K562 (cell line): Measurements from ENCODE around the gene RELA. TPM values are rescaled to one million over a fixed set of nuclear protein-coding genes. Genes with fewer than 3 reads are reported as not detected.

Experiments used
- ETS2 ChIP-seq: IDR thresholded peaks from 2 replicates; pipeline ENCODE4 v1.6.1; 2016; ENCODE audit warnings: borderline replicate concordance, missing genetic modification characterization, mild to moderate bottlenecking, moderate library complexity, missing compliant biosample characterization; ENCODE audit not compliant: poor library complexity, severe bottlenecking
- PTTG1 ChIP-seq: fragments of 450-650 bp; IDR thresholded peaks from 2 replicates; pipeline ENCODE4 v1.6.1; 2016; ENCODE audit warnings: low read depth, mild to moderate bottlenecking, missing genetic modification characterization, missing compliant biosample characterization
- SIN3B ChIP-seq: fragments of 450-650 bp; IDR thresholded peaks from 2 replicates; pipeline ENCODE4 v1.6.1; 2017; ENCODE audit warnings: low read depth, mild to moderate bottlenecking, moderate library complexity
- polyA plus RNA-seq, 8 experiments: library from polyadenylated mRNA; depleted of rRNA in 4 of 8; stranded (reverse) in 5 of 8; unstranded in 3 of 8; fragments of >200 nt; fragmentation: Nextera tagmentation in 2 of 8; fragmentation: Illumina TruSeq in 1 of 8; extraction: Ambion mirVana in 2 of 8; extraction: Trizol in 1 of 8; gene quantifications; 2 replicates each; pipeline versions ENCODE4 v1.2.1 to v1.2.3, GENCODE V29; 2011 to 2014; ENCODE audit warnings: inconsistent platforms in 1 of 8, missing spikeins in 1 of 8
- total RNA-seq, 7 experiments: library from RNA; depleted of rRNA in 6 of 7; stranded (reverse); fragments of >200 nt in 6 of 7; fragmentation: Illumina TruSeq in 2 of 7; extraction: Trizol in 2 of 7; gene quantifications; 2 replicates each; pipeline versions ENCODE4 v1.2.1 to v1.2.3, GENCODE V29; 2011 to 2021; ENCODE audit warnings: low replicate concordance in 1 of 7
- TF ChIP-seq, protein P1 (sequence below), 3 experiments: fragments of 200-800 bp in 1 of 3; fragments of 250-450 bp in 1 of 3; fragments of 450-650 bp in 1 of 3; sonication (Bioruptor Pico) in 1 of 3; sonication (Bioruptor generic) in 1 of 3; formaldehyde crosslinking in 1 of 3; IDR thresholded peaks; 2 replicates each; pipeline versions ENCODE4 v1.6.1 to v1.8.0; 2016 to 2022; ENCODE audit warnings: mild to moderate bottlenecking in 2 of 3, missing genetic modification characterization in 2 of 3, missing compliant biosample characterization in 1 of 3, moderate library complexity in 1 of 3
- TF ChIP-seq, protein P2 (sequence below): IDR thresholded peaks from 2 replicates; pipeline ENCODE4 v1.6.1; 2012; ENCODE audit warnings: low read depth, low read length, improper control_type of control experiment, borderline replicate concordance

The RELA gene
- total and polyA plus RNA-seq, 9 of the 15 experiments (the other 6 are each of a cell fraction or from before 2014, with no cell fraction given): 6.0 to 67.4 (median 20.6) TPM

DNA sequence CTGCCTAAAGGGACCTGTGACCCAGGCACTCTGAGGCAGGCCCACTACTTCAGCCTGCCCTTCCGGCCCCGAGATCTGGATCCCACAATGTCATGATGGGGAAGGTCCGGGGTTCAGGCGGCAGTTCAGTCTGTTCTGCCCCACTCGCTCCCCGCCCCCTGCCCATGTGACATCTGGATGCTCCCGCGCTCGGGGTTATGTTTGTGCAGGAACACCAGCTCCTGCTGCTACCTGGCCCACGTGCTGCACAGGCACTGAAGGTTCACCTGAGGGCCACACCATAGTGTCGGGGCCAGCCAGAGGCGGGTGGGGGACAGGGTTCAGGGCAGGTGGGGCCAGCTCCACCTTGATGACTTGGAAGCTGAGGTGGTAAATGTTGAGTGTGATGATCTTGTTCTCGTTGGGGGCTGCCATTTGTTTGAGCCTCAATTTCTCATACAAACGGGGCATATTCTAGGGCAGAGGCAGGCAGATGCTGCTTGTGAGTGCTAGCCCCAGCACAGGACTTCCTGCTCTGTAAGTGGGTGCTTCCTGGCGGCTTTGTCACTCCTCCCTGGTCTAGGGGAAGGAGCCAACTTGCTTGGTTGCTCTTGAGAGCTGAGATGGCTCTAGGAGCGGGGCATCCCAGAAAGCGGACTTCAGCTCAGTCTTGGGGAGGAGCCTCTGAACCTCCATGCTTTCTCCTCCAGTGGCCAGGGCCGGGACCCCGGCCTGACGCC, 29.2 kb downstream of the RELA start (continued):
- TF ChIP-seq, protein P1, sequence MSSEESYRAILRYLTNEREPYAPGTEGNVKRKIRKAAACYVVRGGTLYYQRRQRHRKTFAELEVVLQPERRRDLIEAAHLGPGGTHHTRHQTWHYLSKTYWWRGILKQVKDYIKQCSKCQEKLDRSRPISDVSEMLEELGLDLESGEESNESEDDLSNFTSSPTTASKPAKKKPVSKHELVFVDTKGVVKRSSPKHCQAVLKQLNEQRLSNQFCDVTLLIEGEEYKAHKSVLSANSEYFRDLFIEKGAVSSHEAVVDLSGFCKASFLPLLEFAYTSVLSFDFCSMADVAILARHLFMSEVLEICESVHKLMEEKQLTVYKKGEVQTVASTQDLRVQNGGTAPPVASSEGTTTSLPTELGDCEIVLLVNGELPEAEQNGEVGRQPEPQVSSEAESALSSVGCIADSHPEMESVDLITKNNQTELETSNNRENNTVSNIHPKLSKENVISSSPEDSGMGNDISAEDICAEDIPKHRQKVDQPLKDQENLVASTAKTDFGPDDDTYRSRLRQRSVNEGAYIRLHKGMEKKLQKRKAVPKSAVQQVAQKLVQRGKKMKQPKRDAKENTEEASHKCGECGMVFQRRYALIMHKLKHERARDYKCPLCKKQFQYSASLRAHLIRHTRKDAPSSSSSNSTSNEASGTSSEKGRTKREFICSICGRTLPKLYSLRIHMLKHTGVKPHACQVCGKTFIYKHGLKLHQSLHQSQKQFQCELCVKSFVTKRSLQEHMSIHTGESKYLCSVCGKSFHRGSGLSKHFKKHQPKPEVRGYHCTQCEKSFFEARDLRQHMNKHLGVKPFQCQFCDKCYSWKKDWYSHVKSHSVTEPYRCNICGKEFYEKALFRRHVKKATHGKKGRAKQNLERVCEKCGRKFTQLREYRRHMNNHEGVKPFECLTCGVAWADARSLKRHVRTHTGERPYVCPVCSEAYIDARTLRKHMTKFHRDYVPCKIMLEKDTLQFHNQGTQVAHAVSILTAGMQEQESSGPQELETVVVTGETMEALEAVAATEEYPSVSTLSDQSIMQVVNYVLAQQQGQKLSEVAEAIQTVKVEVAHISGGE (CRISPR knock-in tag; IDR thresholded peaks at IDR 0.05): no peak
- TF ChIP-seq, protein P2, sequence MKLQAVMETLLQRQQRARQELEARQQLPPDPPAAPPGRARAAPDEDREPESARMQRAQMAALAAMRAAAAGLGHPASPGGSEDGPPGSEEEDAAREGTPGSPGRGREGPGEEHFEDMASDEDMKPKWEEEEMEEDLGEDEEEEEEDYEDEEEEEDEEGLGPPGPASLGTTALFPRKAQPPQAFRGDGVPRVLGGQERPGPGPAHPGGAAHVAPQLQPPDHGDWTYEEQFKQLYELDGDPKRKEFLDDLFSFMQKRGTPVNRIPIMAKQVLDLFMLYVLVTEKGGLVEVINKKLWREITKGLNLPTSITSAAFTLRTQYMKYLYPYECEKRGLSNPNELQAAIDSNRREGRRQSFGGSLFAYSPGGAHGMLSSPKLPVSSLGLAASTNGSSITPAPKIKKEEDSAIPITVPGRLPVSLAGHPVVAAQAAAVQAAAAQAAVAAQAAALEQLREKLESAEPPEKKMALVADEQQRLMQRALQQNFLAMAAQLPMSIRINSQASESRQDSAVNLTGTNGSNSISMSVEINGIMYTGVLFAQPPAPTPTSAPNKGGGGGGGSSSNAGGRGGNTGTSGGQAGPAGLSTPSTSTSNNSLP: no peak
- TF ChIP-seq PTTG1 (no peak), ETS2 (tag) (no peak), SIN3B (no peak)
- TF ChIP-seq, all 486 proteins: peak for 0
